Activated naive CD8-positive, alpha-beta T cell treated with anti-CD3 and anti-CD28 coated beads, Interleukin-2, amount 50 U/mL, for 16 hours (primary cell): ENCODE data around the gene ZNF580.

ENCODE experiments used
- DNase-seq: peaks from one replicate; pipeline ENCODE4 v3.0.0-alpha.2; 2020; ENCODE audit warnings: low read depth, low spot score

ZNF580 gene

GRCh38 chr19:55645512-55645881 is 4.7 kb downstream of the ZNF580 start:
- no peak for DNase-seq

GRCh38 chr19:55646889-55647731 is 6.3 kb downstream of the ZNF580 start:
- DNase-seq = no peak

GRCh38 chr19:55647732-55648584 is 7.2 kb downstream of the ZNF580 start, which contains the start of gene CCDC106:
TSS of gene CCDC106 (plus strand) at chr19:55648212. CDS start at chr19:55649047, 835 bp downstream.
- no peak for DNase-seq

GRCh38 chr19:55648585-55649267 is 7.9 kb downstream of the ZNF580 start:
- DNase-seq = no peak

- no peak for DNase-seq
These were observed 8.7 kb downstream of the ZNF580 start for GRCh38 chr19:55649268-55650125.

- no peak for DNase-seq
These were observed 9.3 kb downstream of the ZNF580 start for GRCh38 chr19:55650126-55650557.

- DNase-seq = no peak
These were observed 9.9 kb downstream of the ZNF580 start for GRCh38 chr19:55650602-55651230.

GRCh38 chr19:55651236-55651635 is 10.4 kb downstream of the ZNF580 start:
- DNase-seq = no peak

- DNase-seq = no peak
These were observed 11.7 kb downstream of the ZNF580 start for GRCh38 chr19:55652311-55653128.

- peak; percentile 98 for DNase-seq
These were observed 13.0 kb downstream of the ZNF580 start for GRCh38 chr19:55653651-55654322.

- DNase-seq = peak; percentile 98
These were observed 13.6 kb downstream of the ZNF580 start for GRCh38 chr19:55654323-55654867.

- DNase-seq = peak; percentile 93
These were observed 14.3 kb downstream of the ZNF580 start, which contains the start of gene U2AF2 for GRCh38 chr19:55654868-55655647. TSS of gene U2AF2 (plus strand) at chr19:55655035. CDS start at chr19:55655105, 70 bp downstream.

- DNase-seq = no peak
These were observed 14.8 kb downstream of the ZNF580 start for GRCh38 chr19:55655648-55656040.

GRCh38 chr19:55656552-55656951 is 15.8 kb downstream of the ZNF580 start:
- DNase-seq = no peak

GRCh38 chr19:55656988-55657747 is 16.4 kb downstream of the ZNF580 start:
- DNase-seq = no peak

GRCh38 chr19:55658846-55659459 is 18.2 kb downstream of the ZNF580 start:
- DNase-seq = no peak

- DNase-seq = no peak
These were observed 19.0 kb downstream of the ZNF580 start for GRCh38 chr19:55659822-55660221.
